Left lobe of liver (tissue), 1 donor: ENCODE data around the gene SORD. TPM values are rescaled to one million over a fixed set of nuclear protein-coding genes. Genes with fewer than 3 reads are reported as not detected.

ENCODE experiments used
- total RNA-seq: library from RNA; stranded (reverse); gene quantifications from one replicate; pipeline ENCODE4 v1.2.1, GENCODE V29; 2021
- donor health status: DM: no; HTN: yes; CAD: no.

Gene SORD
- total RNA-seq, 1 donor from 2014 or later: 342 TPM

Other genes with a start within 250 kb of the SORD start
- not detected for gene TERB2, start 66.5 kb upstream of the SORD start, total RNA-seq
- gene DUOX2, start 91.0 kb downstream of the SORD start, total RNA-seq: 0.10 TPM
- not detected for gene DUOXA2, start 91.1 kb downstream of the SORD start, total RNA-seq
- not detected for gene DUOXA1, start 106.7 kb downstream of the SORD start, total RNA-seq
- 0.45 TPM for gene DUOX1, start 106.8 kb downstream of the SORD start, total RNA-seq
- 18.4 TPM for gene SHF, start 164.8 kb downstream of the SORD start, total RNA-seq
- gene SLC28A2, start 229.0 kb downstream of the SORD start, total RNA-seq: 0.15 TPM